Activated T-helper 1 cell treated with anti-CD3 and anti-CD28 coated beads, Interleukin-12 subunit alpha, Interleukin-12 subunit beta, Interleukin-2, Interleukin-4 antibody, amounts not matched to agents 30 ng/mL and 10 ng/mL and 1 ng/mL, durations not matched to agents 14 hours and 24 hours and 36 hours (primary cell): ENCODE measurements around the gene GNG4. TPM values are rescaled to one million over a fixed set of nuclear protein-coding genes. Genes with fewer than 3 reads are reported as not detected.
"Not testable (repeated sequence)": the region's sequence is repeated elsewhere in the genome, so short reads cannot be mapped to it uniquely, and the experiment has no call there.

Source experiments
- DNase-seq: peaks from one replicate; pipeline ENCODE4 v3.0.0; 2021; ENCODE audit warnings: low spot score
- H3K27ac Mint-ChIP-seq: one replicate; pipeline ENCODE4 v1.8.0; 2021; ENCODE audit warnings: mild to moderate bottlenecking, mixed read lengths
- H3K27me3 Mint-ChIP-seq: one replicate; pipeline ENCODE4 v1.8.0; 2022; ENCODE audit warnings: mild to moderate bottlenecking, moderate library complexity, mixed read lengths; ENCODE audit not compliant: insufficient read depth
- H3K36me3 Mint-ChIP-seq: one replicate; pipeline ENCODE4 v1.8.0; 2021; ENCODE audit warnings: low read depth, mixed read lengths
- H3K4me1 Mint-ChIP-seq: one replicate; pipeline ENCODE4 v1.8.0; 2021; ENCODE audit warnings: low read depth, mixed read lengths
- H3K4me3 Mint-ChIP-seq: one replicate; pipeline ENCODE4 v1.8.0; 2021; ENCODE audit warnings: mild to moderate bottlenecking, moderate library complexity, mixed read lengths
- H3K9me3 Mint-ChIP-seq: one replicate; pipeline ENCODE4 v1.8.0; 2021; ENCODE audit warnings: mixed read lengths
- intact Hi-C: fragments of 100-400 bp; cut with micrococcal nuclease; formaldehyde crosslinking; loops from one replicate; pipeline ENCODE4 v1.15.1; 2024
- total RNA-seq: library from RNA; stranded (reverse); gene quantifications from 2 replicates; pipeline ENCODE4 v1.2.3, GENCODE V29; 2022

GNG4 gene
- total RNA-seq, 1 donor from 2014 or later, result 103 TPM

- intact Hi-C loops, result no loop called here
- Mint-ChIP-seq H3K4me1 (no peaks in the 10 kb centered on the region), H3K9me3 (no peaks in the 10 kb centered on the region), H3K36me3 (no peaks in the 10 kb centered on the region), H3K27ac (no peak overlapping the region), H3K27me3 (peaks cover 8% of the 10 kb centered on the region), H3K4me3 (no peak overlapping the region)
- DNase-seq, result no peak
Observed at GRCh38 chr1:235612761-235613160, 36.8 kb downstream of the GNG4 start.

DNA sequence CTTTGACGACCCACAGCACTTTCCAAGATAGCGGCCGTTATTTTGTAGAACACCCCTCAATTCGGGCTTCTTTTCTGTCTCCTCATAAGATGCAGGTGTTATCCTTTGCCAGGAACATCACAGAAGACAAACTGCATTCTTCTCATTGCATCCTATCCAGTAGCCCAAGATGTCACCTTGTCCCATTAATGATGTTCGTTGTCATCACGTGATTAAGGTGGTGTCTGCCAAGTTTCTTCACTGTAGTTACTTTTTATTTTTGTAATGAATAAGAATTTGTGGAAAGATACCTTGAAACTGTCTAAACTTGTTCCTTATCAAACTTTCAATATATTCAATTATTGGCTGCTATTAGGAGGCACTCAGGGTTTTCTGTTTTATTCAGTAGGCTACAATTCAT, 39.4 kb downstream of the GNG4 start:
- H3K27ac Mint-ChIP-seq, result no peak overlapping the region
- no peak overlapping the region for H3K4me3 Mint-ChIP-seq
- no peaks in the 10 kb centered on the region for H3K4me1 Mint-ChIP-seq
- DNase-seq, result no peak
- H3K27me3 Mint-ChIP-seq, result peaks cover 4% of the 10 kb centered on the region
- H3K36me3 Mint-ChIP-seq, result no peaks in the 10 kb centered on the region
- H3K9me3 Mint-ChIP-seq, result no peaks in the 10 kb centered on the region
- intact Hi-C loops, result no loop called here

GRCh38 chr1:235608278-235608677, 41.3 kb downstream of the GNG4 start:
- intact Hi-C loops, result no loop called here
- Mint-ChIP-seq H3K27me3 (peaks cover 2% of the 10 kb centered on the region), H3K4me3 (no peak overlapping the region), H3K27ac (no peak overlapping the region), H3K4me1 (no peaks in the 10 kb centered on the region), H3K36me3 (no peaks in the 10 kb centered on the region), H3K9me3 (no peaks in the 10 kb centered on the region)
- DNase-seq, result no peak

DNA sequence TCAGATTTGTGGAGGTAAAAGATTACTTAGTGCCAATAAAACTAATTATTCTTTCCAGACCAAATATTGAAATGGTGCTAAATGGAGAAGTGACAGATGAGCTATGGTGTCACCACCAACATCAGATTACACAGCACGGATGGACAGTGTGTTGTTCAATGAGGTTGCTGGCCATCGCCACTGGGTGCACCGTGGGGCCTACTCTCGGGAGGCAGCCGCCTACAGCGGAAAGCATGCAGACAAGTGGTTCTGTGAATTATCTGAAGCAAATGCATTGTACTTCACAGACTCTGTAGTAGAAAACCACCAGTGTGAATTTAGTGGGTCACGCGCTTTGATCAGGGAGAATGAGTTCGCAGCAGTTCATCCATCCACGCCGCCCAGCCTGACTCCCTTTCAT, 42.3 kb downstream of the GNG4 start:
- intact Hi-C loops, result no loop called here
- peaks cover 5% of the 10 kb centered on the region for H3K27me3 Mint-ChIP-seq
- H3K4me3 Mint-ChIP-seq, result no peak overlapping the region
- no peaks in the 10 kb centered on the region for H3K9me3 Mint-ChIP-seq
- no peaks in the 10 kb centered on the region for H3K36me3 Mint-ChIP-seq
- no peaks in the 10 kb centered on the region for H3K4me1 Mint-ChIP-seq
- no peak overlapping the region for H3K27ac Mint-ChIP-seq
- no peak for DNase-seq

- Mint-ChIP-seq H3K27me3 (peaks cover 17% of the 10 kb centered on the region), H3K9me3 (no peaks in the 10 kb centered on the region), H3K27ac (no peak overlapping the region), H3K4me3 (no peak overlapping the region), H3K4me1 (no peaks in the 10 kb centered on the region), H3K36me3 (no peaks in the 10 kb centered on the region)
- no peak for DNase-seq
- intact Hi-C loops, result no loop called here
Observed at GRCh38 chr1:235601104-235601503, 48.5 kb downstream of the GNG4 start.

GRCh38 chr1:235599536-235599935, 50.0 kb downstream of the GNG4 start:
- no peak for DNase-seq
- H3K4me1 Mint-ChIP-seq, result no peaks in the 10 kb centered on the region
- peaks cover 17% of the 10 kb centered on the region for H3K27me3 Mint-ChIP-seq
- no peak overlapping the region for H3K4me3 Mint-ChIP-seq
- H3K9me3 Mint-ChIP-seq, result no peaks in the 10 kb centered on the region
- no peaks in the 10 kb centered on the region for H3K36me3 Mint-ChIP-seq
- intact Hi-C loops, result no loop called here
- no peak overlapping the region for H3K27ac Mint-ChIP-seq

DNA sequence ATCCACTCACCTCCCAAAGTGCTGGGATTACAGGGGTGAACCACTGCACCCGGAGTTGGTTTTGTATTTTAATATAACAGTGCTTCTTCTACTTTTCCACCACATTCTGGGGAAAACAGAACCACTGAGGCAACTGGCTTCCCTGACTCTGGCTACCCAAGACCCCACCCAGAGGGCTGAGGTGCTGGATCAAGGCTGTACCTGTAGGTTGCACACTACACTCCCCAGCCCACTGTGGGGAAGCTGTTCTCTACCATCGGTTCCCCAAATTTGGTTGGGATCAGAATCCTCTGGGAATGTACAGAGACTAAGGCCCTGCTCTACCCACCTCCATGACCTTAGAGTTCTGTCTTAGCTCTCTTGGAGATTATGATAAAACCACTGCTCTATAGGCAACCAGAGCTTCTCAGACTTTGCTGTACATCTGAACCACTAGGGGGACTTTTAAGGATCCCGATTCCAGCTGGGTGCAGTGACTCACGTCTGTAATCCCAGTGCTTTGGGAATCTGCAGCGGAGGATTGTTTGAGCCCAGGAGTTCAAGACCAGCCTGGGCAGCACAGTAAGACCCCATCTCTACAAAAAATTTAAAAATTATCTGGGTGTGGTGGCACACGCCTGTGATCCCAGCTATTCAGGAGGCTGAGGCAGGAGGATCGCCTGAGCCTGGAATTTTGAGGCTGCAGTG, 51.6 kb downstream of the GNG4 start:
- Mint-ChIP-seq H3K27ac (no peak overlapping the region), H3K27me3 (peaks cover 17% of the 10 kb centered on the region), H3K36me3 (peaks cover 5% of the 10 kb centered on the region), H3K9me3 (no peaks in the 10 kb centered on the region), H3K4me3 (no peak overlapping the region), H3K4me1 (peaks cover 12% of the 10 kb centered on the region)
- DNase-seq, result no peak
- intact Hi-C loops, result no loop called here

DNA sequence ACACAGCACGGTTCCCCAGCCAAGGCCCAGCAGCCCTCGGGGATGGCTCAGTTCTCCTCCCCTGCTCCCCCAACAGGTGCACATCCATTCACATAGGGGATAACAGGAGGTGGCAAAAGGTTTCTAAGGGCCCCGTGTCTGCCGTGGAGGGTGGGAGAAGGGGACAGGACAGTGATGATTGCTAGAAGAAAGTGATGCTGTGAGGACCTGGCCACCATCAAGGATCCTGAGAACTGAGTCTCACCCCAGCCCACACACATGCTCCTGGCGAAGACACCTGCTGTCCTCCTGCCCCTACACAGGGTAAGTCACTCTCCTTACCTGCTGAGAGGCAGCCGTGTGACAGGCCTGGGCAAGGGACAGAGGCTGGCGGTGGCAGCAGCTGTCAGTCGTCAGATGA, 54.5 kb downstream of the GNG4 start:
- H3K36me3 Mint-ChIP-seq, result peaks cover 5% of the 10 kb centered on the region
- H3K27me3 Mint-ChIP-seq, result peaks cover 21% of the 10 kb centered on the region
- peaks cover 10% of the 10 kb centered on the region for H3K9me3 Mint-ChIP-seq
- DNase-seq, result no peak
- intact Hi-C loops, result no loop called here
- H3K4me3 Mint-ChIP-seq, result no peak overlapping the region
- peaks cover 12% of the 10 kb centered on the region for H3K4me1 Mint-ChIP-seq
- no peak overlapping the region for H3K27ac Mint-ChIP-seq

GRCh38 chr1:235594281-235594895, 55.2 kb downstream of the GNG4 start:
- H3K9me3 Mint-ChIP-seq, result peaks cover 17% of the 10 kb centered on the region
- DNase-seq, H3K4me3 Mint-ChIP-seq, H3K36me3 Mint-ChIP-seq, H3K27ac Mint-ChIP-seq, intact Hi-C loops: not testable (repeated sequence)
- peaks cover 12% of the 10 kb centered on the region for H3K4me1 Mint-ChIP-seq
- H3K27me3 Mint-ChIP-seq, result peaks cover 21% of the 10 kb centered on the region

DNA sequence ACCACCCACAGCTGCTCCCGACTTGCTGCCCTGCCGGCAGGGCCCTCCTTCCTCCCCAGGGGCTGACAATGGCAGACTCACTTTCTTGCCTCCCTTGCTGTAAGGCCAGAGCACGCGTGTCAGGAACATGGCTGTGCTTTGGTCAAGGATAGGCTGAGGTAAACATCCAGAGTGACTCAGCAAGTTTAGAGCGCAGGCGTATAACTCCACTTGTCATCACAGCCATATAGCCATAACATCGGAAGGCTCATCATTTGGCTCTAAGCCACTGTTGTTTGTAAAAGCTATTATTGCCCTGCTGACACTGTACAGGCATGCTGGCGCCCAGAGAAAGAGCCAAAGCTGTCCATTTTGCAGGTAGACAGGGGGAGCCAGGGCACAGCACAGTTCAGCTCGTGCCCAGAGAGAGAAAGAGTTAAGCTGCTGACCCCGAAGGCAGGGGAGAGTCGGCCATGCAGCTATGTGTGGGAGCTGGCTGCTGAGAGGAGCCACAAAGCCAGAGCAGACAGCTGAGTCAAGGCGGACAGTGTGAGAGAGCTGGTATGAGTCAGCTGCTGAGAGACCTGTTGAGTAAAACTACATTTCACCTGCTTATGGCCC, 60.6 kb downstream of the GNG4 start:
- Mint-ChIP-seq H3K9me3 (peaks cover 42% of the 10 kb centered on the region), H3K36me3 (peaks cover 22% of the 10 kb centered on the region), H3K4me3 (no peak overlapping the region), H3K4me1 (peaks cover 9% of the 10 kb centered on the region), H3K27me3 (peaks cover 12% of the 10 kb centered on the region), H3K27ac (no peak overlapping the region)
- no peak for DNase-seq
- intact Hi-C loops, result no loop called here

DNA sequence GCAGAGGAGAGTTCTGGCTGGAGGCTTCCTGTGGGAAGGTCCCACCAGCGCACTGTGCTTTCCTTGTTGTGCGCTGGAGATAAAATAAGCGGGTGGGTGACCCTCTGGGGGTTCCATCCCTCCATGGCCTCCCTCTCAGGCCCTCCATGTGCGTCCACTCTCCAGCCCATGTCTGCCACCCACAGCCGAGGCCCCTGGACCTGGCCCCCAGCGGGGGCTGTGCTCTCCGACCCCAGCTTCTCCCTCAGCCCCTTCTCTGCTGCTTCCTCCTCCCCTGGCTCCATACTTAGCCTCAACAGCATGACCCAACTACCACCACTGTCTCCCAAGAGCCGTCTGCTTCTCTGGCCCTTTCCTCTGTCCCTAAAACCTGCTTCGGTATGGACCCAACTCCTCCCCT, 61.4 kb downstream of the GNG4 start:
- Mint-ChIP-seq H3K4me1 (peaks cover under 1% of the 10 kb centered on the region), H3K4me3 (no peak overlapping the region), H3K9me3 (peaks cover 42% of the 10 kb centered on the region), H3K27me3 (peaks cover 16% of the 10 kb centered on the region), H3K36me3 (peaks cover 17% of the 10 kb centered on the region), H3K27ac (no peak overlapping the region)
- no peak for DNase-seq
- intact Hi-C loops, result no loop called here

DNA sequence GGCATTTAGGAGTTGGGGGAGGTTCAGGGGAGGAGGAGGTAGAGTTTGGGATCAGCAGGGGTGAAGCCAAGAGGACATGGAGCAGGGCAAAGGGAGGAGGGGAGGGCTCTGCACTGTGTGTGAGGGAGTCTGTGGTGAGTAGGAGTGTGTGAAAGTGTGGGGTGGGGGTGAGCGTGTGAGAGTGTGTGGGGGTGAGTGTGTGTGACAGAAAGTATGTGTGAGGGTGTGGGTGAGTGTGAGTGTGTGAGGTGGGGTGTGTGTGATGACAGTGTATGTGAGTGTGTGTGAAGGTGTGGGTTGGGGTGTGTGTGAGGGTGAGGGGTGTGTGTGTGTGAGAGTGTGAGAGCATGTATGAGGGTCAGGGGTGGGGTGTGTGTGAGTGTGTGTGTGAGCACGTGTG, 62.6 kb downstream of the GNG4 start:
- peaks cover 15% of the 10 kb centered on the region for H3K27me3 Mint-ChIP-seq
- H3K4me3 Mint-ChIP-seq, result no peak overlapping the region
- peaks cover 42% of the 10 kb centered on the region for H3K9me3 Mint-ChIP-seq
- intact Hi-C loops, result no loop called here
- H3K27ac Mint-ChIP-seq, result peak overlapping the region; percentile 65
- peaks cover 21% of the 10 kb centered on the region for H3K36me3 Mint-ChIP-seq
- H3K4me1 Mint-ChIP-seq, result no peaks in the 10 kb centered on the region
- DNase-seq, result no peak

GRCh38 chr1:235586413-235586812, 63.2 kb downstream of the GNG4 start:
- no peaks in the 10 kb centered on the region for H3K4me1 Mint-ChIP-seq
- H3K36me3 Mint-ChIP-seq, result peaks cover 25% of the 10 kb centered on the region
- peaks cover 38% of the 10 kb centered on the region for H3K9me3 Mint-ChIP-seq
- H3K27me3 Mint-ChIP-seq, result peaks cover 14% of the 10 kb centered on the region
- intact Hi-C loops, result no loop called here
- no peak overlapping the region for H3K27ac Mint-ChIP-seq
- DNase-seq, result no peak
- no peak overlapping the region for H3K4me3 Mint-ChIP-seq
